SU-DHL-6 (cell line): ENCODE results near the gene HID1.

Experiments
- H2AFZ ChIP-seq: fragments of 200-600 bp; sonication (generic); 2 replicates; pipeline ENCODE4 v1.6.1; 2014; ENCODE audit warnings: low read depth, mild to moderate bottlenecking, moderate library complexity, mixed read lengths, antibody characterized with exemption, low read length; ENCODE audit not compliant: severe bottlenecking
- H3F3A ChIP-seq: fragments of 200-600 bp; shearing (Covaris generic); 2 replicates; pipeline ENCODE4 v1.6.0; 2016; ENCODE audit warnings: antibody characterized with exemption, mild to moderate bottlenecking; ENCODE audit not compliant: insufficient read depth
- H3K27ac ChIP-seq: fragments of 200-600 bp; sonication (generic); 2 replicates; pipeline ENCODE4 v1.5.1; 2016; ENCODE audit warnings: low read depth, mild to moderate bottlenecking, low read length, moderate library complexity, mixed read lengths
- H3K27me3 ChIP-seq: fragments of 200-600 bp; sonication (generic), shearing (Covaris generic); 2 replicates; pipeline ENCODE4 v1.6.0; 2014; ENCODE audit warnings: mild to moderate bottlenecking, low read length
- H3K36me3 ChIP-seq: fragments of 200-600 bp; sonication (generic); 2 replicates; pipeline ENCODE4 v1.6.1; 2014; ENCODE audit warnings: mild to moderate bottlenecking, low read length, mixed read lengths
- H3K4me2 ChIP-seq: fragments of 300-600, 200-600 bp; shearing (Covaris generic), sonication (generic); 2 replicates; pipeline ENCODE4 v1.6.0; 2014; ENCODE audit warnings: low read length, low read depth, mild to moderate bottlenecking; ENCODE audit not compliant: poor library complexity, severe bottlenecking
- H3K4me3 ChIP-seq: fragments of 200-600 bp; sonication (generic); 2 replicates; pipeline ENCODE4 v1.5.1; 2014; ENCODE audit warnings: antibody characterized with exemption, low read length, mild to moderate bottlenecking, mixed read lengths; ENCODE audit not compliant: insufficient read depth, poor library complexity, severe bottlenecking
- H3K79me2 ChIP-seq: fragments of 200-600 bp; sonication (generic); 2 replicates; pipeline ENCODE4 v1.6.1; 2014; ENCODE audit warnings: mild to moderate bottlenecking, low read length, moderate library complexity; ENCODE audit not compliant: insufficient read depth
- H3K9ac ChIP-seq: fragments of 200-600 bp; sonication (generic); 2 replicates; pipeline ENCODE4 v1.7.0; 2014; ENCODE audit warnings: mild to moderate bottlenecking, low read length
- H3K9me2 ChIP-seq: fragments of 200-600 bp; sonication (generic); replicated peaks from 2 replicates; pipeline ENCODE4 v1.6.1; 2014; ENCODE audit warnings: low read length; ENCODE audit not compliant: insufficient read depth
- H3K9me3 ChIP-seq: fragments of 200-600 bp; sonication (generic); 2 replicates; pipeline ENCODE4 v1.6.1; 2014; ENCODE audit warnings: low read length, mixed read lengths; ENCODE audit not compliant: insufficient read depth
- H4K20me1 ChIP-seq: fragments of 200-600 bp; sonication (generic); 2 replicates; pipeline ENCODE4 v1.6.1; 2014; ENCODE audit warnings: low read depth, mild to moderate bottlenecking, antibody characterized with exemption, low read length, moderate library complexity, mixed read lengths
- CTCF ChIP-seq: fragments of 200-600 bp; sonication (generic); IDR thresholded peaks from one replicate; pipeline ENCODE4 v1.5.1; 2017; ENCODE audit warnings: antibody characterized with exemption, mild to moderate bottlenecking, low read length, moderate library complexity; ENCODE audit not compliant: insufficient read depth, poor library complexity, severe bottlenecking
- EZH2phosphoT487 ChIP-seq: fragments of 200-600 bp; sonication (generic), shearing (Covaris generic); conservative IDR thresholded peaks from 2 replicates; pipeline ENCODE4 v1.6.1; 2018; ENCODE audit warnings: mild to moderate bottlenecking, antibody characterized with exemption, low read length, moderate library complexity, mixed read lengths

HID1 gene

GRCh38 chr17:74990581-74991105 lies 18.1 kb upstream of the HID1 start:
- Histone ChIP-seq H3K4me3 (no peak overlapping the region), H4K20me1 (no peaks in the 10 kb centered on the region), H3K4me2 (no peak overlapping the region), H3K27ac (no peak overlapping the region), H3K27me3 (no peaks in the 10 kb centered on the region), H3K9me2 (no peaks in the 10 kb centered on the region), H3K9me3 (no peaks in the 10 kb centered on the region), H3K36me3 (no peaks in the 10 kb centered on the region), H3F3A (no peaks in the 10 kb centered on the region), H3K9ac (no peak overlapping the region), H2AFZ (no peak overlapping the region), H3K79me2 (no peaks in the 10 kb centered on the region)
- TF ChIP-seq EZH2phosphoT487 (no peak), CTCF (no peak)

GRCh38 chr17:74987909-74988711 lies 15.6 kb upstream of the HID1 start:
- Histone ChIP-seq H3F3A (no peaks in the 10 kb centered on the region), H4K20me1 (no peaks in the 10 kb centered on the region), H3K79me2 (no peaks in the 10 kb centered on the region), H3K9me3 (no peaks in the 10 kb centered on the region), H3K4me2 (peak overlapping the region; percentile 61), H3K27ac (no peak overlapping the region), H3K4me3 (peak overlapping the region; percentile 49), H3K36me3 (no peaks in the 10 kb centered on the region), H3K9me2 (no peaks in the 10 kb centered on the region), H3K27me3 (no peaks in the 10 kb centered on the region), H2AFZ (no peak overlapping the region), H3K9ac (peak overlapping the region; percentile 44; the same call in 1 of the 2 replicates)
- TF ChIP-seq EZH2phosphoT487 (0 out of 2 replicates have a peak, but pooled peaks have one; percentile 69), CTCF (no peak)

- H3K79me2 ChIP-seq: no peaks in the 10 kb centered on the region
- no peaks in the 10 kb centered on the region for H3F3A ChIP-seq
- no peaks in the 10 kb centered on the region for H3K36me3 ChIP-seq
- H3K9me3 ChIP-seq: no peaks in the 10 kb centered on the region
- peak within 1 kb of the TSS; percentile 49 for H3K4me3 ChIP-seq
- no peaks in the 10 kb centered on the region for H3K9me2 ChIP-seq
- H3K27ac ChIP-seq: no peak within 1 kb of the TSS
- H2AFZ ChIP-seq: peak within 1 kb of the TSS; percentile 69
- no peaks in the 10 kb centered on the region for H4K20me1 ChIP-seq
- no peaks in the 10 kb centered on the region for H3K27me3 ChIP-seq
- peak within 1 kb of the TSS; percentile 44; the same call in 1 of the 2 replicates for H3K9ac ChIP-seq
- TF ChIP-seq CTCF (no peak), EZH2phosphoT487 (no peak)
- peak within 1 kb of the TSS; percentile 61 for H3K4me2 ChIP-seq
These were observed 14.9 kb upstream of the HID1 start, which contains the start of gene CDR2L for GRCh38 chr17:74987418-74987908. CDR2L (plus strand) TSS chr17:74987632; CDS start chr17:74988044, 412 bp downstream.
